Lower lobe of right lung (tissue), 2 donors: ENCODE results near the gene GRIK5. TPM values are rescaled to one million over a fixed set of nuclear protein-coding genes. Genes with fewer than 3 reads are reported as not detected.
A peak's percentile ranks its signal among the peaks of the same experiment; 100 is the strongest.
"Not testable (repeated sequence)": the region's sequence is repeated elsewhere in the genome, so short reads cannot be mapped to it uniquely, and the experiment has no call there.

Experiments used
- ATAC-seq, 2 donors: fragments of 200-7000 bp; cut with Tn5 transposase; one replicate each; pipeline ENCODE4 v1.9.1; 2020 to 2022; ENCODE audit warnings: mild to moderate bottlenecking in 2 of 2, moderate library complexity in 2 of 2
- DNase-seq: peaks from one replicate; pipeline ENCODE4 v3.0.0-alpha.2; 2020
- H3K27ac ChIP-seq: fragments of 200-600 bp; one replicate; pipeline ENCODE4 v1.8.0; 2022
- H3K27me3 ChIP-seq: fragments of 200-600 bp; one replicate; pipeline ENCODE4 v1.8.0; 2022; ENCODE audit warnings: low read depth
- H3K36me3 ChIP-seq: fragments of 200-600 bp; one replicate; pipeline ENCODE4 v1.8.0; 2022; ENCODE audit warnings: mild to moderate bottlenecking
- H3K4me1 ChIP-seq: fragments of 200-600 bp; one replicate; pipeline ENCODE4 v1.8.0; 2022
- H3K4me3 ChIP-seq: fragments of 200-600 bp; one replicate; pipeline ENCODE4 v1.8.0; 2022; ENCODE audit warnings: mild to moderate bottlenecking
- H3K9me3 ChIP-seq: fragments of 200-600 bp; one replicate; pipeline ENCODE4 v1.8.0; 2022
- CTCF ChIP-seq: fragments of 200-600 bp; IDR thresholded peaks from one replicate; pipeline ENCODE4 v1.8.0; 2022; ENCODE audit warnings: antibody characterized with exemption, mild to moderate bottlenecking
- intact Hi-C: fragments of 100-400 bp; cut with DNase I; formaldehyde crosslinking; loops from one replicate; pipeline ENCODE4 v1.11.0; 2022
- total RNA-seq: library from RNA; stranded (reverse); fragmentation: NEBNext Ultra II Directional; extraction: Animal tissue kit (Norgen Biotek cat#: 25700); gene quantifications from one replicate; pipeline ENCODE4 v1.2.1, GENCODE V29; 2021
- donor health status: DM: no; HTN: yes; CAD: no; lungs with severe emphysema.

Gene GRIK5
- total RNA-seq, 1 donor from 2014 or later: 0.41 TPM

GRCh38 chr19:42040031-42040430 is 30.0 kb downstream of the GRIK5 start:
- no peak for ATAC-seq
- no peak overlapping the region for H3K27ac ChIP-seq
- H3K9me3 ChIP-seq: no peaks in the 10 kb centered on the region
- H3K4me3 ChIP-seq: no peak overlapping the region
- DNase-seq: no peak
- no peaks in the 10 kb centered on the region for H3K36me3 ChIP-seq
- no peak for TF ChIP-seq CTCF
- H3K4me1 ChIP-seq: no peaks in the 10 kb centered on the region
- intact Hi-C loops: no loop called here
- no peaks in the 10 kb centered on the region for H3K27me3 ChIP-seq

- no peak overlapping the region for H3K4me3 ChIP-seq
- TF ChIP-seq CTCF: no peak
- ATAC-seq (no peak), DNase-seq (no peak)
- intact Hi-C loops: no loop called here
- H3K27ac ChIP-seq: no peak overlapping the region
- no peaks in the 10 kb centered on the region for H3K4me1 ChIP-seq
- no peaks in the 10 kb centered on the region for H3K9me3 ChIP-seq
- H3K27me3 ChIP-seq: no peaks in the 10 kb centered on the region
- H3K36me3 ChIP-seq: no peaks in the 10 kb centered on the region
Measured at GRCh38 chr19:42038666-42039065, 31.3 kb downstream of the GRIK5 start.

- no peaks in the 10 kb centered on the region for H3K4me1 ChIP-seq
- ATAC-seq (no peak), DNase-seq (no peak)
- H3K9me3 ChIP-seq: no peaks in the 10 kb centered on the region
- intact Hi-C loops: no loop called here
- H3K36me3 ChIP-seq: no peaks in the 10 kb centered on the region
- no peaks in the 10 kb centered on the region for H3K27me3 ChIP-seq
- H3K4me3 ChIP-seq: no peak overlapping the region
- no peak overlapping the region for H3K27ac ChIP-seq
- TF ChIP-seq CTCF: no peak
Measured at GRCh38 chr19:42037649-42038048, 32.4 kb downstream of the GRIK5 start.

- H3K36me3 ChIP-seq, H3K4me1 ChIP-seq, H3K4me3 ChIP-seq, H3K9me3 ChIP-seq, intact Hi-C loops, H3K27ac ChIP-seq, H3K27me3 ChIP-seq, DNase-seq: not testable (repeated sequence)
- peak; percentile 83 for TF ChIP-seq CTCF
- peak; percentile 72 to 78 for ATAC-seq
Measured at GRCh38 chr19:42034640-42035391, 35.2 kb downstream of the GRIK5 start.

- no peak for DNase-seq
- TF ChIP-seq CTCF: no peak
- no peaks in the 10 kb centered on the region for H3K9me3 ChIP-seq
- H3K36me3 ChIP-seq: no peaks in the 10 kb centered on the region
- no peaks in the 10 kb centered on the region for H3K27me3 ChIP-seq
- no peak overlapping the region for H3K4me3 ChIP-seq
- no peaks in the 10 kb centered on the region for H3K4me1 ChIP-seq
- intact Hi-C loops: no loop called here
- H3K27ac ChIP-seq: no peak overlapping the region
- ATAC-seq: no peak
Measured at GRCh38 chr19:42033413-42033812, 36.6 kb downstream of the GRIK5 start.
